Calu3 (cell line): ENCODE results near the gene S100B. TPM values are rescaled to one million over a fixed set of nuclear protein-coding genes. Genes with fewer than 3 reads are reported as not detected.

Source experiments
- BruUV-seq: library from RNA; stranded (reverse); fragments of 400-500 nt; replicated peaks from 2 replicates; lab custom pipeline; 2021; lab: Mats Ljungman, UMichigan
- CTCF ChIA-PET: fragments of 300-600 bp; sonication (Branson Sonifier 250); formaldehyde crosslinking; loops from one replicate; lab custom pipeline; 2022; ENCODE audit warnings: antibody characterized with exemption; lab: Charles Lee
- DNase-seq: peaks from one replicate; pipeline ENCODE4 v3.0.0; 2022
- H3K27ac Mint-ChIP-seq: one replicate; pipeline ENCODE4 v1.8.0; 2022; ENCODE audit warnings: mixed read lengths; ENCODE audit not compliant: unreplicated experiment
- H3K27me3 Mint-ChIP-seq: one replicate; pipeline ENCODE4 v1.8.0; 2022; ENCODE audit warnings: mixed read lengths; ENCODE audit not compliant: unreplicated experiment
- H3K36me3 Mint-ChIP-seq: one replicate; pipeline ENCODE4 v1.8.0; 2022; ENCODE audit warnings: mild to moderate bottlenecking, moderate library complexity, mixed read lengths; ENCODE audit not compliant: insufficient read depth, unreplicated experiment
- H3K4me1 Mint-ChIP-seq: one replicate; pipeline ENCODE4 v1.8.0; 2022; ENCODE audit warnings: mild to moderate bottlenecking, low read depth, mixed read lengths; ENCODE audit not compliant: unreplicated experiment
- H3K4me3 Mint-ChIP-seq: one replicate; pipeline ENCODE4 v1.8.0; 2022; ENCODE audit warnings: mild to moderate bottlenecking, low read depth, moderate library complexity, mixed read lengths; ENCODE audit not compliant: unreplicated experiment
- H3K9me3 Mint-ChIP-seq: one replicate; pipeline ENCODE4 v1.8.0; 2022; ENCODE audit warnings: low read depth, mixed read lengths; ENCODE audit not compliant: unreplicated experiment
- intact Hi-C: fragments of 100-400 bp; cut with micrococcal nuclease; formaldehyde crosslinking; loops from one replicate; pipeline ENCODE4 v1.10.0; 2022; ENCODE audit not compliant: unreplicated experiment
- total RNA-seq: library from RNA; stranded (reverse); gene quantifications from 2 replicates; pipeline ENCODE4 v1.2.3, GENCODE V29; 2022
- TF ChIP-seq, protein P1 (sequence below): fragments of 200-600 bp; IDR thresholded peaks from one replicate; pipeline ENCODE4 v1.8.0; 2022; ENCODE audit warnings: antibody characterized with exemption; ENCODE audit not compliant: unreplicated experiment

The S100B gene
- total RNA-seq, 1 experiment from 2014 or later: not detected

DNA sequence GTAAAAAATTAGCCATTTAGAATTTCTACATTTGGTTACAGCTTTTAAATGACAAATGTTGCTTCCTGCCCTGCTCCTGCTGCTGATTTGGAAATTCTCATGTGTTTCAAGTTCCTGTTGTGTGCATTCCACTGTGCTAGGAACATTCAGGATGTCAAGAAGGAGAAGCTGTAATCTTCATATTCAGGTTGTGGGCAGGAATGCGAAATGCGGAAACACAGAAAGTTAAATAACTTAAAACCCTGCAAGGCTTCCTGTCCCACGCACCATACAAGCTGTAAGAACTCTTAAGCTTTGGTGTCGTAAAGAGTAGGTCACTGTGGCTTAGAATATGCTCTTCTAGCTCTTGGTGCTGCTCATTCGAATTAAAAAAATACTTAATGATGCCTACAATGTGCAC is 52.6 kb downstream of the S100B start:
- CTCF ChIA-PET: no interaction called here
- no peaks in the 10 kb centered on the region for H3K27me3 Mint-ChIP-seq
- TF ChIP-seq, protein P1, sequence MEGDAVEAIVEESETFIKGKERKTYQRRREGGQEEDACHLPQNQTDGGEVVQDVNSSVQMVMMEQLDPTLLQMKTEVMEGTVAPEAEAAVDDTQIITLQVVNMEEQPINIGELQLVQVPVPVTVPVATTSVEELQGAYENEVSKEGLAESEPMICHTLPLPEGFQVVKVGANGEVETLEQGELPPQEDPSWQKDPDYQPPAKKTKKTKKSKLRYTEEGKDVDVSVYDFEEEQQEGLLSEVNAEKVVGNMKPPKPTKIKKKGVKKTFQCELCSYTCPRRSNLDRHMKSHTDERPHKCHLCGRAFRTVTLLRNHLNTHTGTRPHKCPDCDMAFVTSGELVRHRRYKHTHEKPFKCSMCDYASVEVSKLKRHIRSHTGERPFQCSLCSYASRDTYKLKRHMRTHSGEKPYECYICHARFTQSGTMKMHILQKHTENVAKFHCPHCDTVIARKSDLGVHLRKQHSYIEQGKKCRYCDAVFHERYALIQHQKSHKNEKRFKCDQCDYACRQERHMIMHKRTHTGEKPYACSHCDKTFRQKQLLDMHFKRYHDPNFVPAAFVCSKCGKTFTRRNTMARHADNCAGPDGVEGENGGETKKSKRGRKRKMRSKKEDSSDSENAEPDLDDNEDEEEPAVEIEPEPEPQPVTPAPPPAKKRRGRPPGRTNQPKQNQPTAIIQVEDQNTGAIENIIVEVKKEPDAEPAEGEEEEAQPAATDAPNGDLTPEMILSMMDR: no peak
- no peak overlapping the region for H3K4me3 Mint-ChIP-seq
- BruUV-seq: no TSS peak
- H3K27ac Mint-ChIP-seq: no peak overlapping the region
- no peaks in the 10 kb centered on the region for H3K9me3 Mint-ChIP-seq
- intact Hi-C loops: no loop called here
- no peaks in the 10 kb centered on the region for H3K4me1 Mint-ChIP-seq
- DNase-seq: no peak
- peaks cover 11% of the 10 kb centered on the region for H3K36me3 Mint-ChIP-seq

DNA sequence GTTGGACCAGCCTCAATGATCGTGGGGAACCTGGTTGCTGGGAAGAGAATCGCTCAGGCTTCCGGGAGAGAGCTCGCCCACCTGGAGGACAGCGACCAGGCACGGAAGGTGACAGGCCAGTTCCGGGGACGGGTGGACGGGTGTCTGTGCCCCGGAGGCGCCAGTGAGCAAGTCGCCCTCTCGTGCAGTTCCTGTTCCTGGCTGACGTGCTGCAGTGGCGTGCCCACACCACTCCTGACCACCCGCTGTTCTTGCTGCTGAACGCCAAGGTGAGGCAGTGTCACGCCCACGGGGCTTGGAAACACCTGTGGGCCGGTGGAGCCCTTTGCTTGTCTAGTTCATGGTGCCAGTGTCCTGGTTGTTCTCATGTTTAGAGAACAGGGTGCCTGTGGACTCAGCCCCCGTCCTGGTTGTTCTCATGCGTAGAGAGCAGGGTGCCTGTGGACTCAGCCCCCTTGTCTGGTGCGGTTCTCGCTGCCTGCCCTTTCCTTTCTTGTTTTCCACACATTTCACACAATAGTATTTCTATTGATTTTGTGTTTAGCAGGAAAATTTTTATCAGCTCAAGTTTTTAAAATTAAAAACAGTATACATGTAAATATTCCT is 53.1 kb downstream of the S100B start:
- Mint-ChIP-seq H3K4me1 (no peaks in the 10 kb centered on the region), H3K9me3 (no peaks in the 10 kb centered on the region), H3K27ac (no peak overlapping the region), H3K27me3 (no peaks in the 10 kb centered on the region), H3K36me3 (peaks cover 8% of the 10 kb centered on the region), H3K4me3 (no peak overlapping the region)
- CTCF ChIA-PET: no interaction called here
- BruUV-seq: no TSS peak
- intact Hi-C loops: no loop called here
- TF ChIP-seq, protein P1: no peak
- no peak for DNase-seq

DNA sequence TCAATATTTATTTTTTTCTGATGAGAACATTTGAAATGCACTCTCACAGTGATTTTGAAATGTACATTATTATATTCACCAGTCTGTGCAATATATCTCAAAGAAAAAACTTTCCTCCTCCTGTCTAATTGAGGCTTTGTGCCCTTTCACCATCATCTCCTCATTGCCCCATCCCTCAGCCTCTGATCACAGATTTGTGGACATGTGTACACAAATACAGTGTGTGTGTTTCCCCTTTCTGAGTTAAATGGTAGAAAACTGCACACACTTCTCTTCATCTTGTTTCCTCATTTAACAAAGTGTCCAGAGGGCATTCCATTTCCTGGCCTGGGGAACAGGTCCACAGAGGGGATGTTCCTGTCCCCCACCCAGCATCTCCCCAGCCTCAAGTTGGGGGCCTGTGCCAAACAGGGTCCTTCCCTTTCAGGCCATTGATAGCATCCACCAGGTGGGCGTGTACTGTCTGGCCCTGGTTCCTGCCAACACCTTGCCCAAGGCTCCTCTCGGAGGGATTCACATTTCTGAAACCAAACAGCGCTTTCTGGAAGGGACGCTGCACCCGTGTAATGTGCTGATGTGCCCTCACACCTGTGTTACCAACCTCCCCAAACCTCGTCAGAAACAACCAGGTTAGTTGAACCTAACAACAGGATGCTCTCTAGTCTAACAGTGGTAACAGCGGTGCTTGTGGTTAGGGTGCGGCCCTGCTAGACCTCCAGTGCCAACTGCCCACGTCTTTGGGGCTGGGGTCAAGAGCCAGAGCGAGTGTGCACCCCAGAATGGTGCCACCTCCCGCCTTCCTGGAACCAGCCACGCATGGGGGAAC is 54.6 kb downstream of the S100B start:
- Mint-ChIP-seq H3K4me1 (no peaks in the 10 kb centered on the region), H3K27me3 (no peaks in the 10 kb centered on the region), H3K36me3 (no peaks in the 10 kb centered on the region), H3K27ac (no peak overlapping the region), H3K4me3 (no peak overlapping the region), H3K9me3 (no peaks in the 10 kb centered on the region)
- DNase-seq: no peak
- TF ChIP-seq, protein P1: no peak
- no TSS peak for BruUV-seq
- intact Hi-C loops: no loop called here
- CTCF ChIA-PET: no interaction called here

DNA sequence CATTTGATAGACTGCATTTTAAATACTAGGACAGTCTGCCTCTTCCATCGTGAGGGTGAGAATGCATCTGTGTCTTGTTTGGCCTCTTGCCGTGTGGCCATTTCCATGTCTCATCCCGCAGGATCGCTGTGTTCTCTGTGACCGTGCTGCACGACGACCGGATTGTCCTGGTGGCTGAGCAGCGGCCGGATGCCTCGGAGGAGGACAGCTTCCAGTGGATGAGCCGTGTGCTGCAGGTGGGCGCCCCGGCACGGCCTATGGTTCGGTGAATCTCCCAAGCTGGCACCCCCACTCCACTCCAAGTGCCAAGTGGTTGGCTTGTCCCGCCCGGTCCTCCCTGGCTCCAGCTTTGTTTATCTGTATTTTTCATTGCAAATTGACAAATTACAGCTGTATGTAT is 55.2 kb downstream of the S100B start:
- Mint-ChIP-seq H3K4me1 (no peaks in the 10 kb centered on the region), H3K27me3 (no peaks in the 10 kb centered on the region), H3K4me3 (no peak overlapping the region), H3K36me3 (no peaks in the 10 kb centered on the region), H3K27ac (no peak overlapping the region), H3K9me3 (no peaks in the 10 kb centered on the region)
- intact Hi-C loops: no loop called here
- CTCF ChIA-PET: no interaction called here
- BruUV-seq: no TSS peak
- TF ChIP-seq, protein P1: no peak
- DNase-seq: no peak

Other genes starting within 250 kb of the S100B start
- gene DIP2A, start 146.2 kb downstream of the S100B start, total RNA-seq: 27.8 and 29.3 TPM in 2 replicates
- gene PRMT2, start 30.6 kb upstream of the S100B start, total RNA-seq: 47.5 and 59.4 TPM in 2 replicates